HG02798 (cell line): ENCODE data around the gene ABCC11.

Source experiments
- ATAC-seq: cut with Tn5 transposase; IDR thresholded peaks from one replicate; pipeline ENCODE4 v1.9.1; 2021; ENCODE audit warnings: mild to moderate bottlenecking; ENCODE audit not compliant: unreplicated experiment, poor library complexity

ABCC11 gene

GRCh38 chr16:48136547-48137360, 110.6 kb downstream of the ABCC11 start:
- ATAC-seq = no peak

- no peak for ATAC-seq
Observed at GRCh38 chr16:48133455-48134211, 113.7 kb downstream of the ABCC11 start.

DNA sequence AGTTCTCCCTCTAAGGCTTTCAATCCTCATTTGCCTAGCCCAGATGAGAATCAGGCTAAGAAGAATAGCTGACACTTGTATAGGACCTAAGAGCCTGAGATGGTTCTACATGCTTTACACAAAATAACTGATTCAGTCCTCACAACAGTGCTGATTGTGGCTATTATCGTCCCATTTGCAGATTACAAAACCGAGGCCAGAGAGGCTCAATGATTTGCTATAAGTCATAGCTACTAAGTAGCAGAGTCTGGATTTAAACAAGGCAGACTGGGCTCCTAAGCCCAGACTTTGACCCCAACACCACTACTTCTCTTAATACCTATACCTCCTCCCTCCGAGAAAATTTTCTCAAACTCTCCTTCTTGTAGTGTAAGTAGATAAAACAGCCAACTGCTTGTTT, 114.6 kb downstream of the ABCC11 start:
- no peak for ATAC-seq

- ATAC-seq = no peak
Observed at GRCh38 chr16:48131201-48131935, 116.0 kb downstream of the ABCC11 start.

DNA sequence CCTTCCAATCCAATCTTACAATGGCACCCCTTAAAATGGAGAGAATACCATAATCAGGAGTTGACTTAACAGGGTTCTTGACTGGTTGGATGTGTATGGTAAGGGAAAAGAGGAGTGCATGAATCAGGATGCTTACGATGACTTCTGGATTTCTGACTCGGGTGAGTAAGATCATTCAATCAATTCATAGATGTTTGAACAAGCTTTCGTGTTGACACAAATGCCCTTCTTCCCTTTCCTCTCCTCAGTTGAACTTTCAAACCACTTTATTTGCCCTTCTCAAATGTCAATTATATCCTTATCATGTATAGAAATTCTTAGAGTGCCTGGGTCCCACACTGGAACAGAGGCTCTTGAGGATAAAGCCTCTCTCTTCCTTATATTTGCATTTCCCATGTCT, 117.4 kb downstream of the ABCC11 start:
- no peak for ATAC-seq

DNA sequence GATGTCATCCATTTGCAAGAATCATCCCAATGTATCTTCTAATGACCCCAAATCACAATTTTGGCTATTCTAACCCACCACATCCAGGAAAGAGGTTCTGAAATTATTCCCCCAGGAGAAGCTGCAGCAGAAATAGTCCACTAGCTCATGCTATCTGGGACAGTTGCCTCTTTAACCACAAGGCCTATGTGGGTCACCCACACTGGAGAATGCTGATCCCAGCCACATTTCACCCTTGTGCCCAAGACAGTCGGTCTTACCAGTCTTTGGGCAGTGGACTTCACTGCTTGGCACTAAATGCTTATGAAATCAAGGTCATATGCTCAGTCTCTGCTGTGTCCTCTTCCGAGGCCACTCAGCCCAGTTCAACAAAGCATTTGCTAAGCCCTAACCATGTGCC, 118.6 kb downstream of the ABCC11 start:
- no peak for ATAC-seq

GRCh38 chr16:48126801-48127644, 120.3 kb downstream of the ABCC11 start:
- no peak for ATAC-seq

DNA sequence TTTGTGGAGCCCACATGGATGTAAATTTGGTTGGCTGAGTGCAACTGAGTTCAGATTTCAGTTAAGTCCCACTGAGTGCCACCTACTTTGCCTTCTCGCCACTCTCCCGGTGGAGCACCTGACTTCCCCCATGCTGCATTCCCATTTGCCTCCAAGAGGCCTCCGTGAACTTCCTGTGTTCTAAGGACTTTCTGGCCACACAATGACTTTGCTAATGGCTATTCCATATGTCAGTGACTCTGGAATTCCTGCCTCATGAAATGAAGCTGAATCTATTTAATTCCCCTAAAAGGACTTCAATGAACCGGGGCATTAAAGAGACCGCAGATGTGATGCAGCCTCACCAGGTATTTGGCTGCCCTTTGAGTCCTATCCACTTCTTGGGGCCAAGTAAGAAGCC, 121.5 kb downstream of the ABCC11 start:
- ATAC-seq = no peak

GRCh38 chr16:48124266-48124665, 123.1 kb downstream of the ABCC11 start:
- ATAC-seq = no peak

- peak; percentile 68 for ATAC-seq
Observed at GRCh38 chr16:48123104-48123788, 124.1 kb downstream of the ABCC11 start.

DNA sequence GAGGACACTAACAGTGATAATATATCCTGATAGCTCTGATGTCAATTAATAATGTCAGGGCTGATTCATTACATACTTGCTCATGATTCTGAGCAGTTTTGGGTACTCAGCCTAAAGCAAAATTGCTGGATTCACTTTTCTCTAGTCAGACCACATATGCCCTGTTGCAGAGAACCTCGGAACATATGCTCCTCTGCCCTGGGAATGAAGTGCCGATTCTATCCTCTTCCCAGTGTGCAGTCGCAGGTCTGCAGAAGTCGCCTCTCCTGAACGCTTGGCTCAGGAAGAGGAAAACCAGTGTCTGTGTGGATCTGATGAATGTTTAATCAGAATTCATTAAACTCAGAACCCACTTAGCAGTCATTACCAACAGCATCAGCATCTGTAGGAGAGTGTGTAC, 126.1 kb downstream of the ABCC11 start:
- ATAC-seq = no peak

- no peak for ATAC-seq
Observed at GRCh38 chr16:48118841-48119240, 128.5 kb downstream of the ABCC11 start.

DNA sequence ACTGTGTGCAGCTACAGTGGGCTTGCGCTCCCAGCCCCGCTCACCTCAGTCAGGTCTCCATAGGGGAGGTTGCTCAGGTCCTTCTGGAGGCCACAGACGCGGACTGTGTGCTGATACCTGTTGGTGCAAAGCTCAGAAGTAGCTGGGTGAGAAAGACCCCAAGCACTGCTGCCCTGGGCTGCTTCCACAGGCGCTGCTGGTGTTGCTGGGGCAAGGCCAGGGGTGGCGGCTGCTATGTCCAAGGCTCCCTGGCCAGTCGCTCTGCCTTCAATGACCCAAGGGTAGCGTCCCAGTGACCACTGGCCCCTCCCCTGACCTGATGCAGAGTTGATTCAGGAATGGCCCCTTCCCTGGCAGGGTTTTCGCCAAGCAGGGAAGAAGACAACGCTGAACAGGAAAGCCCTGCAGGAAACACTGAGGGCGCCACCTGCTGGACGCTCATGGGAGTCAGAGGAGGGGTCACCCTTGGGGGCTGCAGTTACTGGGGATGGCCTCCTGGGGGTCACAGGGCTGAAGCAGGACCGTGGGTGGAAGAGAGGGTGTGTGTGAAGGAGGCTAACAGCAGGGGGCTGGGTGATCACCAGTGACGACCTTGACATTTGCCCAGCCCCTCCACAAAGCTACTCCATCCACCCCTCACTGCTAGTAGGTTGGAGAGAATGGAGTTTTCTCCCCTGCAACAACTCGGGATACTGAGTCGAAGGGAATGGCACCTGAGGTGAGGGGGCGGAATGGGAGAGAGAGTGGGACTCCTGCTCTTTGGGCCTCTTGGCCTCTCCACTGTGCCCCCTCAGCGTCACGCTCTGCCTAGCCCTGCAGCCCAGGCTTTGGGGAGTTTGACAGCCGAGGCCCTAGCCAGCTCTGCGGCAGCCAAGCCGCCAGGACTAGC, 129.9 kb downstream of the ABCC11 start:
- peak; percentile 73 for ATAC-seq
